Stimulated activated CD4-positive, alpha-beta T cell treated with anti-CD3 and anti-CD28 coated beads, Interleukin-15, amount 100 ng/mL, for 48 hours (primary cell): Measurements from ENCODE around the gene RAB36.

Source experiments
- DNase-seq, 2 donors: peaks; one replicate each; pipeline ENCODE4 v3.0.0-alpha.2; 2020; ENCODE audit warnings: low read depth in 2 of 2

Gene RAB36

GRCh38 chr22:23144932-23145877 lies at the start of gene RAB36:
Gene RAB36 (plus strand): TSS chr22:23145477. CDS start chr22:23146617, 1,140 bp downstream.
- peak; percentile 77 to 79 for DNase-seq

GRCh38 chr22:23095733-23096342 lies 49.4 kb upstream of the RAB36 start:
- DNase-seq: no peak

- DNase-seq: no peak
Measured at GRCh38 chr22:23097412-23098229, 47.7 kb upstream of the RAB36 start.

- DNase-seq: no peak
Measured at GRCh38 chr22:23098230-23098705, 47.0 kb upstream of the RAB36 start.

- no peak for DNase-seq
Measured at GRCh38 chr22:23098718-23099530, 46.4 kb upstream of the RAB36 start.

GRCh38 chr22:23099531-23099804 lies 45.8 kb upstream of the RAB36 start:
- DNase-seq: no peak

GRCh38 chr22:23100124-23100801 lies 45.0 kb upstream of the RAB36 start:
- no peak for DNase-seq

GRCh38 chr22:23101524-23101923 lies 43.8 kb upstream of the RAB36 start:
- DNase-seq: no peak

GRCh38 chr22:23102002-23102655 lies 43.1 kb upstream of the RAB36 start:
- DNase-seq: no peak

- no peak for DNase-seq
Measured at GRCh38 chr22:23102776-23103175, 42.5 kb upstream of the RAB36 start.

- no peak for DNase-seq
Measured at GRCh38 chr22:23103199-23103954, 41.9 kb upstream of the RAB36 start.

- DNase-seq: no peak
Measured at GRCh38 chr22:23104187-23104971, 40.9 kb upstream of the RAB36 start.

- no peak for DNase-seq
Measured at GRCh38 chr22:23105304-23105703, 40.0 kb upstream of the RAB36 start.

GRCh38 chr22:23105919-23106318 lies 39.4 kb upstream of the RAB36 start:
- no peak for DNase-seq

- no peak for DNase-seq
Measured at GRCh38 chr22:23106344-23106743, 38.9 kb upstream of the RAB36 start.

- no peak for DNase-seq
Measured at GRCh38 chr22:23106906-23107367, 38.3 kb upstream of the RAB36 start.

GRCh38 chr22:23107487-23108248 lies 37.6 kb upstream of the RAB36 start:
- DNase-seq: no peak
